ENCODE results near the gene ELL2. TPM values are rescaled to one million over a fixed set of nuclear protein-coding genes. Genes with fewer than 3 reads are reported as not detected.
"Not testable (repeated sequence)": the region's sequence is repeated elsewhere in the genome, so short reads cannot be mapped to it uniquely, and the experiment has no call there.

Gene ELL2
- total and polyA plus RNA-seq, 7 donors = 6.7 to 35.3 (median 26.6) TPM

DNA sequence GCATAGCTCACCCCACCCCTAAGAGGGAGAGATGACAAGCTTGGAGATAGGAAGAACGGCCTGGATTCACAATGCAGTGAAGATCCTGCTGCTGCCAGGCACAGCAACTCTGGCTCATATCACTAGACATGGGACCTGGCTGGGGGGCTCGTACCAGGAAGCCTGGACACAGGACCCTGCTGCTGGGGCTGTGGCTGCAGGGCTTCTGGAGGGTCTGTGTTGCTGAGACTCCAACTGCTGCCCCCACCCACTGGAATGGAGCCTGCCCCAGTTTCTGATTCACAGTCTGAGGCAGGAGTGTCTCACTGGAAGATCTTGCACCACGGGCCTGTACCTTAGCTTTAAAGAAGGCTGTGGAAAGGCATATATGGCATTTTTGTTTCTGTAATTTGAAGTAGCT is 108.2 kb downstream of the ELL2 start:
- 92 to 95% methylated on average over 3 of the region's 3 CpGs for WGBS, 2 donors
- Histone ChIP-seq H3K27me3 (no peaks in the 10 kb centered on the region), H3K4me1 (peaks cover 0 to 16% (median 11%) of the 10 kb centered on the region in 4 donors), H3K27ac (no peak overlapping the region), H3K9me3 (no peaks in the 10 kb centered on the region), H3K36me3 (no peaks in the 10 kb centered on the region), H3K4me3 (no peak overlapping the region)
- DNase-seq = peak; percentile 48
- intact Hi-C loops (cut with DNase I) = no loop called here
- no peak for TF ChIP-seq POLR2AphosphoS5 (IDR thresholded peaks at IDR 0.05)
- no peak for TF ChIP-seq POLR2A (IDR thresholded peaks at IDR 0.05)
- TF ChIP-seq, protein P1, sequence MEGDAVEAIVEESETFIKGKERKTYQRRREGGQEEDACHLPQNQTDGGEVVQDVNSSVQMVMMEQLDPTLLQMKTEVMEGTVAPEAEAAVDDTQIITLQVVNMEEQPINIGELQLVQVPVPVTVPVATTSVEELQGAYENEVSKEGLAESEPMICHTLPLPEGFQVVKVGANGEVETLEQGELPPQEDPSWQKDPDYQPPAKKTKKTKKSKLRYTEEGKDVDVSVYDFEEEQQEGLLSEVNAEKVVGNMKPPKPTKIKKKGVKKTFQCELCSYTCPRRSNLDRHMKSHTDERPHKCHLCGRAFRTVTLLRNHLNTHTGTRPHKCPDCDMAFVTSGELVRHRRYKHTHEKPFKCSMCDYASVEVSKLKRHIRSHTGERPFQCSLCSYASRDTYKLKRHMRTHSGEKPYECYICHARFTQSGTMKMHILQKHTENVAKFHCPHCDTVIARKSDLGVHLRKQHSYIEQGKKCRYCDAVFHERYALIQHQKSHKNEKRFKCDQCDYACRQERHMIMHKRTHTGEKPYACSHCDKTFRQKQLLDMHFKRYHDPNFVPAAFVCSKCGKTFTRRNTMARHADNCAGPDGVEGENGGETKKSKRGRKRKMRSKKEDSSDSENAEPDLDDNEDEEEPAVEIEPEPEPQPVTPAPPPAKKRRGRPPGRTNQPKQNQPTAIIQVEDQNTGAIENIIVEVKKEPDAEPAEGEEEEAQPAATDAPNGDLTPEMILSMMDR (IDR thresholded peaks at IDR 0.05) = no peak
- no peak for TF ChIP-seq EP300 (IDR thresholded peaks at IDR 0.05)

DNA sequence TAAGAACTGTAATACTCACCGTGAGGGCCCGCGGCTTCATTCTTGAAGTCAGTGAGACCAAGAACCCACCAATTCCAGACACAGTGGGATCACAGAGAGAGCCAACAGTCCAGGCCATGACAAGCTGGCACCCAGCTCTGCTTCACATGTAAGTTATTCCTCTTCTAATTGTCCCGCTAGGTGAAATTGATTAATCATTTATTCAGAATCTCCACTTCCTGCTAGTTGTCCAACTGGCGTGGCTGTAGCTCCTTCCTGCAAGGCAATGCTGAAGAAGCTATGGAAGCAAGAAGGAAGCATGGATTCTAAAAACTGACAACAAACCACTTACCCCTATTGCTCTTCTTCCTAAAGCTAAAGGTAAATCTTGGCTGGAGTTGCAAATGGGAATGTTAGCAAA is 109.1 kb downstream of the ELL2 start:
- no peak overlapping the region for H3K4me3 ChIP-seq
- no peak overlapping the region for H3K27ac ChIP-seq
- H3K9me3 ChIP-seq = no peaks in the 10 kb centered on the region
- DNase-seq = no peak
- H3K4me1 ChIP-seq = peaks cover 0 to 7% (median 1%) of the 10 kb centered on the region in 4 donors
- TF ChIP-seq, protein P1 (IDR thresholded peaks at IDR 0.05) = no peak
- TF ChIP-seq EP300 (IDR thresholded peaks at IDR 0.05) (no peak), POLR2A (IDR thresholded peaks at IDR 0.05) (no peak), POLR2AphosphoS5 (IDR thresholded peaks at IDR 0.05) (no peak)
- H3K27me3 ChIP-seq = no peaks in the 10 kb centered on the region
- 74 to 92% methylated on average over 5 of the region's 5 CpGs for WGBS, 2 donors
- H3K36me3 ChIP-seq = no peaks in the 10 kb centered on the region
- intact Hi-C loops (cut with DNase I) = no loop called here

DNA sequence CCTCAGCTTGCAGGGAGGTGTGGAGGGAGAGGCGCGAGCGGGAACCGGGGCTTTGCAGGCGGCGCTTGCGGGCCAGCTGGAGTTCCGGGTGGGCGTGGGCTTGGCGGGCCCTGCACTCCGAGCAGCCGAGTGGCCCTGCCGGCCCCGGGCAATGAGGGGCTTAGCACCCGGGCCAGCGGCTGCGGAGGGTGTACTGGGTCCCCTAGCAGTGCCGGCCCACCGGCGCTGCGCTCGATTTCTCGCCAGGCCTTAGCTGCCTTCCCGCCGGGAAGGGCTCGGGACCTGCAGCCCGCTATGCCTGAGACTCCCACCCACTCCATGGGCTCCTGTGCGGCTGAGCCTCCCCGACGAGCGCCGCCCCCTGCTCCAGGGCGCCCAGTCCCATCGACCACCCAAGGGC is 110.5 kb downstream of the ELL2 start:
- H3K36me3 ChIP-seq; H3K4me3 ChIP-seq; DNase-seq; H3K27me3 ChIP-seq; H3K27ac ChIP-seq; H3K4me1 ChIP-seq; intact Hi-C loops (cut with DNase I); H3K9me3 ChIP-seq: not testable (repeated sequence)
- 98% methylated on average over 34 of the region's 34 CpGs for WGBS, 2 donors

DNA sequence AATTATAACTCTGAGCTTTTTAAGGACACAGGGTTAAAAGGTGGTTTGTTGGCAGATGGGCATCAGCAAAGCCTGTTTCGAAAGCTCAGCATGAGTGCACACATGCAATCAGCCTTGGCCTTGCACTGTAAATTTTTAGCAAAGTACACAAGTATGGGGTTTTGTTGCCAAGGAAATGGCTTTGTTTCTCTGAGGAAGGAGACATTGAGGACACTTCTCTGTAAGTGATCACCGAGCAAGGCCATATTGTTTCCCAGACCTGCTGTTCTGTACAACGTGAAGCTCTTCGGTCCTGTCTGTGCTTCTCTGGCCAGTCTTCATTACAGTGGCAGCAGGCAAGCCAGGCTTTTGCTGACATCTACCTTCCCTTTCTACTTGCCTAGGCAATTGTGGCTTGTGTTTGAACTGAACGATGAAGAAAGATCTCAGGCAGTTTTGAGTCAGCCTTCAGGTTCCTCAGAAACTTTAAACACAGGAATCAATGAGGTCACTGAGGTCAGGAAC is 111.2 kb downstream of the ELL2 start:
- no peak for DNase-seq
- H3K4me1 ChIP-seq = no peaks in the 10 kb centered on the region
- TF ChIP-seq POLR2A (IDR thresholded peaks at IDR 0.05) (no peak), POLR2AphosphoS5 (IDR thresholded peaks at IDR 0.05) (no peak), EP300 (IDR thresholded peaks at IDR 0.05) (no peak)
- TF ChIP-seq, protein P1 (IDR thresholded peaks at IDR 0.05) = no peak
- intact Hi-C loops (cut with DNase I) = no loop called here
- 81 to 82% methylated on average over 5 of the region's 5 CpGs for WGBS, 2 donors
- no peaks in the 10 kb centered on the region for H3K27me3 ChIP-seq
- H3K9me3 ChIP-seq = no peaks in the 10 kb centered on the region
- H3K27ac ChIP-seq = no peak overlapping the region
- no peaks in the 10 kb centered on the region for H3K36me3 ChIP-seq
- H3K4me3 ChIP-seq = no peak overlapping the region

DNA sequence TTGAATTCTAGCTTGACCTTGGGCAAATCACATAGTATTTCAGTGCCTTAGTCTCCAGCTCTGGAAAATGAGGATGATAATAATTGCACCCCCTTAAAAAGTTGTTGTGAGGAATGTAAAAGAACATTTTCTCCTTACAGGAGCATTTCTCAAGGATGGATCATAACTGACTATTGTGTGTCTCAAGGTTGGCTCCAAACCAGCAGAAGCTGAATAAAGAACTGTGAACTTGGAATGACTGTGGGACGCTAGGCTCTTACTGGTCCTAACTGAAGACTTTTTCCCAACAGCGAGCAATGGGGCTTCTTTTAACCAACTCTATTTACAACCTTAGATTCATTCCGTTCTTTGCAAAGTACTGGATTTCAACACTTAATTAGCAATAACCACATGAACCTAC is 113.0 kb downstream of the ELL2 start:
- 70 to 88% methylated on average over 3 of the region's 3 CpGs for WGBS, 2 donors
- H3K4me1 ChIP-seq = no peaks in the 10 kb centered on the region
- intact Hi-C loops (cut with DNase I) = loop anchor here (1.0 to 10.0 kb wide), 3 partner anchors 116 to 294 kb away; partner anchors contain the start of genes ARSK, RHOBTB3 and SKIC3
- no peaks in the 10 kb centered on the region for H3K9me3 ChIP-seq
- TF ChIP-seq POLR2A (IDR thresholded peaks at IDR 0.05) (no peak), EP300 (IDR thresholded peaks at IDR 0.05) (no peak), POLR2AphosphoS5 (IDR thresholded peaks at IDR 0.05) (no peak)
- TF ChIP-seq, protein P1 (IDR thresholded peaks at IDR 0.05) = no peak
- DNase-seq = no peak
- H3K36me3 ChIP-seq = no peaks in the 10 kb centered on the region
- no peak overlapping the region for H3K4me3 ChIP-seq
- no peaks in the 10 kb centered on the region for H3K27me3 ChIP-seq
- no peak overlapping the region for H3K27ac ChIP-seq

All from sigmoid colon (tissue), 7 donors.